Fibroblast of lung (primary cell): ENCODE measurements around the gene ZSCAN18.

Experiments used
- CTCF ChIP-seq, 2 donors: IDR thresholded peaks in 1 of 2; conservative IDR thresholded peaks in 1 of 2; 1 replicate in 1 of 2; 2 replicates in 1 of 2; pipeline ENCODE4 v1.5.1; 2011 to 2012; ENCODE audit warnings: low read length in 2 of 2, control low read depth in 1 of 2, inconsistent platforms in 1 of 2, low read depth in 1 of 2, mild to moderate bottlenecking in 1 of 2
- EZH2 ChIP-seq: IDR thresholded peaks from 2 replicates; pipeline ENCODE4 v1.5.1; 2012; ENCODE audit warnings: low read length, control low read depth, mild to moderate bottlenecking; ENCODE audit errors: missing control alignments

- TF ChIP-seq EZH2 (no peak), CTCF (conservative IDR thresholded peaks at IDR 0.05 in 1 of 2, IDR thresholded peaks at IDR 0.05 in 1 of 2; ENCODE audit: low read depth in 1 of 2, low read length in 2 of 2) (no peak)
These were observed 30.1 kb upstream of the ZSCAN18 start for GRCh38 chr19:58128041-58128685.
